Vagina (tissue), 2 donors: ENCODE data around the gene ILF3.

Source experiments
- CTCF ChIP-seq, 3 experiments: fragments of 450-650 bp in 2 of 3; fragments of 200-600 bp in 1 of 3; sonication (generic) in 1 of 3; IDR thresholded peaks; one replicate each; pipeline ENCODE4 v1.5.1; 2017 to 2019; ENCODE audit warnings: antibody characterized with exemption in 3 of 3, mild to moderate bottlenecking in 2 of 3, moderate library complexity in 2 of 3
- POLR2A ChIP-seq, 2 donors: fragments of 450-650 bp; IDR thresholded peaks; one replicate each; pipeline ENCODE4 v1.6.1; 2017; ENCODE audit warnings: antibody characterized with exemption in 2 of 2, mild to moderate bottlenecking in 2 of 2, moderate library complexity in 2 of 2
- POLR2AphosphoS5 ChIP-seq, 2 donors: sonication (generic); formaldehyde crosslinking; IDR thresholded peaks; one replicate each; pipeline ENCODE4 v1.9.0; 2017; ENCODE audit warnings: antibody characterized with exemption in 2 of 2, mild to moderate bottlenecking in 2 of 2, low read depth in 1 of 2; ENCODE audit not compliant: insufficient read depth in 1 of 2

- TF ChIP-seq CTCF (IDR thresholded peaks at IDR 0.05) (no peak), POLR2A (IDR thresholded peaks at IDR 0.05) (no peak), POLR2AphosphoS5 (IDR thresholded peaks at IDR 0.05; ENCODE audit: insufficient read depth in 1 of 2, low read depth in 1 of 2) (no peak)
Measured at GRCh38 chr19:10669246-10669645, 15.1 kb downstream of the ILF3 start.
